ENCODE data around the gene RGS17.

Gene RGS17

GRCh38 chr6:153002613-153003365 is 128.3 kb downstream of the RGS17 start, which contains the start of gene MTRF1L:
MTRF1L (minus strand) TSS chr6:153002709; CDS start chr6:153002685, 24 bp downstream.
- Histone ChIP-seq H3K27ac (ENCODE audit: extremely low read depth, low read depth, low read length) (peak within 1 kb of the TSS; percentile 75), H3K4me1 (ENCODE audit: control insufficient read depth, insufficient read depth, low read length) (no peaks in the 10 kb centered on the region), H3K36me3 (ENCODE audit: control insufficient read depth in 2 of 2, insufficient read depth in 1 of 2, low read length in 2 of 2) (peaks cover 10 to 27% of the 10 kb centered on the region in 2 experiments; a peak in 2 of 3 replicates), H3K9me3 (ENCODE audit: control insufficient read depth, insufficient read depth, low read depth, low read length) (no peaks in the 10 kb centered on the region), H3K4me3 (ENCODE audit: low read depth, low read length) (peak within 1 kb of the TSS; percentile 83)
- POLR2A ChIA-PET: interaction anchor here (0.6 to 5.0 kb wide), 4 partner anchors 12 to 24 kb away, joined by 3 to 55 read pairs (median 3); partner anchors contain the start of gene FBXO5
- CTCF ChIA-PET: interaction anchor here (1.0 kb wide), 1 partner anchor 23 kb away, joined by 4 read pairs; no protein-coding TSS in a partner anchor
- TF ChIP-seq GLIS2 (tag by site-specific recombination; IDR thresholded peaks at IDR 0.05) (peak; percentile 91), ZBTB11 (tag by site-specific recombination; conservative IDR thresholded peaks at IDR 0.05; ENCODE audit: low read depth) (peak; percentile 88), ZFP37 (tag by site-specific recombination; IDR thresholded peaks at IDR 0.05) (peak; percentile 31; the same call in 1 of the 2 replicates), ZBTB21 (tag by site-specific recombination; IDR thresholded peaks at IDR 0.05) (peak; percentile 42; the same call in 1 of the 2 replicates), ZNF707 (tag by site-specific recombination; IDR thresholded peaks at IDR 0.05) (no peak), ZSCAN30 (tag by site-specific recombination; IDR thresholded peaks at IDR 0.05) (0 out of 2 replicates have a peak, but pooled peaks have one; percentile 60), ZNF366 (tag by site-specific recombination; conservative IDR thresholded peaks at IDR 0.05) (peak; percentile 29; the same call in 1 of the 2 replicates), WT1 (tag by site-specific recombination; IDR thresholded peaks at IDR 0.05) (peak; percentile 58), ZEB2 (tag by site-specific recombination; IDR thresholded peaks at IDR 0.05) (peak; percentile 57; the same call in 1 of the 2 replicates), ZNF335 (tag by site-specific recombination; conservative IDR thresholded peaks at IDR 0.05) (peak; percentile 89), ZIC2 (tag by site-specific recombination; IDR thresholded peaks at IDR 0.05) (no peak), ZBTB26 (tag by site-specific recombination; optimal IDR thresholded peaks at IDR 0.05) (peak; percentile 34), ZNF639 (tag by site-specific recombination; IDR thresholded peaks at IDR 0.05) (peak; percentile 16; the same call in 1 of the 2 replicates), ZBTB20 (tag by site-specific recombination; IDR thresholded peaks at IDR 0.05) (peak; percentile 90), ZNF274 (IDR thresholded peaks at IDR 0.05; ENCODE audit: low read length) (no peak), ZNF274 (tag by site-specific recombination; IDR thresholded peaks at IDR 0.05; ENCODE audit: borderline replicate concordance) (no peak), ZNF580 (tag by site-specific recombination; IDR thresholded peaks at IDR 0.05) (peak; percentile 91), PRDM1 (tag by site-specific recombination; IDR thresholded peaks at IDR 0.05) (peak; percentile 41; the same call in 1 of the 2 replicates), SP2 (tag by site-specific recombination; IDR thresholded peaks at IDR 0.05) (peak; percentile 93), ZNF398 (tag by site-specific recombination; IDR thresholded peaks at IDR 0.05) (peak; percentile 49; the same call in 1 of the 2 replicates), ZNF518A (tag by site-specific recombination; conservative IDR thresholded peaks at IDR 0.05; ENCODE audit: low read depth) (peak; percentile 94), SP7 (tag by site-specific recombination; IDR thresholded peaks at IDR 0.05) (peak; percentile 69; the same call in 1 of the 2 replicates)
